HepG2 (cell line): ENCODE measurements around the gene MRPL58. TPM values are rescaled to one million over a fixed set of nuclear protein-coding genes. Genes with fewer than 3 reads are reported as not detected.

ENCODE experiments used
- CCAR2 ChIP-seq: fragments of 200-400 bp; formaldehyde crosslinking; optimal IDR thresholded peaks from 2 replicates; pipeline ENCODE3; 2018; ENCODE audit warnings: low read depth, mild to moderate bottlenecking, low read length, moderate library complexity
- GMEB2 ChIP-seq: IDR thresholded peaks from 2 replicates; pipeline ENCODE4 v1.6.1; 2016; ENCODE audit warnings: missing biosample characterization, missing genetic modification reagents, low read depth
- KLF16 ChIP-seq, 2 experiments: sonication (generic) in 1 of 2; formaldehyde crosslinking in 1 of 2; IDR thresholded peaks; 2 replicates each; pipeline versions ENCODE4 v1.6.1 to v1.8.0; 2016 to 2023; ENCODE audit warnings: missing genetic modification reagents in 2 of 2, missing compliant biosample characterization in 1 of 2
- NR1H2 ChIP-seq: sonication (generic); formaldehyde crosslinking; IDR thresholded peaks from 2 replicates; pipeline ENCODE4 v1.8.1; 2022; ENCODE audit warnings: low read depth, missing genetic modification reagents, borderline replicate concordance
- NR2F1 ChIP-seq, 2 experiments: fragments of 450-650 bp in 1 of 2; formaldehyde crosslinking in 1 of 2; IDR thresholded peaks; 2 replicates each; pipeline versions ENCODE4 v1.5.0 to v1.6.1; 2016 to 2020; ENCODE audit warnings: mild to moderate bottlenecking in 1 of 2, missing compliant biosample characterization in 1 of 2, missing genetic modification reagents in 1 of 2, moderate library complexity in 1 of 2
- PLRG1 ChIP-seq: fragments of 450-650 bp; conservative IDR thresholded peaks from 2 replicates; pipeline ENCODE4 v1.6.1; 2016
- SP2 ChIP-seq: sonication (generic); formaldehyde crosslinking; IDR thresholded peaks from 2 replicates; pipeline ENCODE4 v1.5.1; 2020; ENCODE audit warnings: mild to moderate bottlenecking, missing genetic modification reagents
- TBX3 ChIP-seq: fragments of 450-650 bp; IDR thresholded peaks from 2 replicates; pipeline ENCODE4 v1.6.1; 2017; ENCODE audit warnings: antibody characterized with exemption, mild to moderate bottlenecking, inconsistent platforms, borderline replicate concordance
- TCF7L2 ChIP-seq: IDR thresholded peaks from 2 replicates; pipeline ENCODE4 v1.6.1; 2011; ENCODE audit warnings: mild to moderate bottlenecking, low read depth, low read length, moderate library complexity
- ZMYM4 ChIP-seq: sonication (generic); formaldehyde crosslinking; IDR thresholded peaks from 2 replicates; pipeline ENCODE4 v1.8.1; 2023; ENCODE audit warnings: mild to moderate bottlenecking, missing genetic modification reagents
- ZNF367 ChIP-seq: sonication (generic); formaldehyde crosslinking; IDR thresholded peaks from 2 replicates; pipeline ENCODE4 v1.4.0; 2020; ENCODE audit warnings: missing genetic modification reagents, borderline replicate concordance
- ZNF382 ChIP-seq: sonication (generic); formaldehyde crosslinking; IDR thresholded peaks from 2 replicates; pipeline ENCODE4 v1.5.0; 2020; ENCODE audit warnings: missing genetic modification reagents, mild to moderate bottlenecking, borderline replicate concordance
- ZNF713 ChIP-seq: sonication (generic); formaldehyde crosslinking; IDR thresholded peaks from 2 replicates; pipeline ENCODE4 v1.4.0; 2020; ENCODE audit warnings: mild to moderate bottlenecking, missing genetic modification reagents
- ZNF780A ChIP-seq: sonication (generic); formaldehyde crosslinking; IDR thresholded peaks from 2 replicates; pipeline ENCODE4 v1.8.0; 2022; ENCODE audit warnings: mild to moderate bottlenecking, missing genetic modification reagents, moderate library complexity
- ZNF878 ChIP-seq: sonication (generic); formaldehyde crosslinking; IDR thresholded peaks from 2 replicates; pipeline ENCODE4 v1.8.1; 2023; ENCODE audit warnings: mild to moderate bottlenecking, missing genetic modification reagents, moderate library complexity
- ZSCAN22 ChIP-seq: sonication (generic); formaldehyde crosslinking; IDR thresholded peaks from 2 replicates; pipeline ENCODE4 v1.4.0; 2020; ENCODE audit warnings: mild to moderate bottlenecking, missing genetic modification reagents
- polyA plus RNA-seq, 8 experiments: library from polyadenylated mRNA; depleted of rRNA in 3 of 8; stranded (reverse) in 7 of 8; unstranded in 1 of 8; fragments of >200 nt; fragmentation: Illumina TruSeq in 4 of 8; extraction: Trizol in 4 of 8; gene quantifications; 2 replicates each; pipeline versions ENCODE4 v1.2.1 to v1.2.3, GENCODE V29; 2011 to 2016; ENCODE audit warnings: low read depth in 4 of 8, missing spikeins in 1 of 8, mixed read lengths in 1 of 8; ENCODE audit not compliant: insufficient read depth in 1 of 8
- total RNA-seq, 5 experiments: library from RNA; depleted of rRNA; stranded (reverse); fragments of >200 nt; fragmentation: Illumina TruSeq; extraction: Trizol; gene quantifications; 2 replicates each; pipeline ENCODE4 v1.2.3, GENCODE V29; 2016; ENCODE audit warnings: low read depth in 1 of 5
- TF ChIP-seq, protein P1 (sequence below), 2 experiments: sonication (generic) in 1 of 2; formaldehyde crosslinking in 1 of 2; IDR thresholded peaks; 2 replicates each; pipeline versions ENCODE4 v1.5.1 to v1.6.1; 2011 to 2020; ENCODE audit warnings: borderline replicate concordance in 1 of 2, low read depth in 1 of 2, low read length in 1 of 2, mild to moderate bottlenecking in 1 of 2, missing genetic modification reagents in 1 of 2, moderate library complexity in 1 of 2
- TF ChIP-seq, protein P2 (sequence below): sonication (generic); formaldehyde crosslinking; IDR thresholded peaks from 2 replicates; pipeline ENCODE4 v1.8.0; 2022; ENCODE audit warnings: low read depth, missing genetic modification reagents
- TF ChIP-seq, protein P3 (sequence below): sonication (generic); formaldehyde crosslinking; IDR thresholded peaks from 2 replicates; pipeline ENCODE4 v1.4.0; 2020; ENCODE audit warnings: missing genetic modification reagents, mild to moderate bottlenecking, borderline replicate concordance

MRPL58 gene
- total and polyA plus RNA-seq, 2 of the 13 experiments (the other 11 are each of a cell fraction or from before 2014, with no cell fraction given): 44.9 to 68.9 TPM

DNA sequence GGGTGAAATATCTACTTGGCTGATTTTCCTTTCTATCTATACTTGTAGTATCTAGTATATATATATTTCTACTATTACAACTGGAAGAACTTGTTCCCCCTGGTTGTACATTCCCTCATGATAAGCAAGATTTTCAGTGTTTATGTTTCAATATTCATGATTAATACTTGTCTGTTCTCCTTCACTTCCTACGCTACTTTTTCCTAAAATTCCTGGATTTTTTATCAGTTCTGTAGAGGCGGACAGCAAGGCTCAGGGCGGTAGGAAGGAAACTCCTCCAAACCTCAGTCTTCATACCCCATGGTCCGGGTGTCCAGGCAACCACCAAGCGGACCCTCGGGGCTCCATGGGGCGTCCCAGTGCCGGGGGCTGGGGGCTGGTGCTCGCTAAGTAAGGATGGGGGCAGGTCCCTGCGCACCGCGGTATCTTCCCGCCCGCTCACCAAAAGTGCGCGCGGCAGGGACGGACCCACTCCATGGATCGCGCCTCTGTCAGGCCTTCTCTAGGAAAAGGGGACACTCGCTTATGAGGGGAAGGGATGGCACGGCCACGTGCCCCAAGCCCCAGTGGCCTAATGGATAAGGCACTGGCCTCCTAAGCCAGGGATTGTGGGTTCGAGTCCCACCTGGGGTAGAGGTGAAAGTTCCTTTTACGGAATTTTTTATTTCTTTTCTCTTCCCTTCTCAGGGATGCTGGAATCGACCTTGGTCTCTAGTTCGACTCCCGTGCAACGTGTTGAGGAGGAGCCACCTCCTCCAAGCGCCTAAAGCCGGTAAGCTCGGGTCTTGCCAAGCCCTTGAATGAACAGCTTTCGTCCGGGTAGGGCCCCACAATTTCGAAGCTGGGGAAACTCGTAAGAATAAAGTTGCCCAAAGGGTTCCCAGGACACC is 21.1 kb downstream of the MRPL58 start (continued):
- TF ChIP-seq GMEB2 (CRISPR knock-in tag): no peak
- peak in 1 of 2 experiments; percentile 24; a peak in 1 of 4 replicates for TF ChIP-seq NR2F1 (CRISPR knock-in tag; IDR thresholded peaks at IDR 0.05)
- peak in 1 of 2 experiments; percentile 33; a peak in 1 of 4 replicates for TF ChIP-seq KLF16 (CRISPR knock-in tag; IDR thresholded peaks at IDR 0.05)
- TF ChIP-seq, protein P1, sequence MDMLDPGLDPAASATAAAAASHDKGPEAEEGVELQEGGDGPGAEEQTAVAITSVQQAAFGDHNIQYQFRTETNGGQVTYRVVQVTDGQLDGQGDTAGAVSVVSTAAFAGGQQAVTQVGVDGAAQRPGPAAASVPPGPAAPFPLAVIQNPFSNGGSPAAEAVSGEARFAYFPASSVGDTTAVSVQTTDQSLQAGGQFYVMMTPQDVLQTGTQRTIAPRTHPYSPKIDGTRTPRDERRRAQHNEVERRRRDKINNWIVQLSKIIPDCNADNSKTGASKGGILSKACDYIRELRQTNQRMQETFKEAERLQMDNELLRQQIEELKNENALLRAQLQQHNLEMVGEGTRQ (IDR thresholded peaks at IDR 0.05; ENCODE audit: low read depth, low read length): peak; percentile 64; the same call in 1 of the 2 replicates
- TF ChIP-seq, protein P1 (CRISPR knock-in tag; IDR thresholded peaks at IDR 0.05; ENCODE audit: borderline replicate concordance): peak; percentile 80
- peak; percentile 25; the same call in 1 of the 2 replicates for TF ChIP-seq ZNF780A (CRISPR knock-in tag)
- TF ChIP-seq TCF7L2: no peak
- peak; percentile 92; the same call in 1 of the 2 replicates for TF ChIP-seq ZNF713
- TF ChIP-seq TBX3: no peak
- TF ChIP-seq PLRG1: no peak
- TF ChIP-seq, protein P2, sequence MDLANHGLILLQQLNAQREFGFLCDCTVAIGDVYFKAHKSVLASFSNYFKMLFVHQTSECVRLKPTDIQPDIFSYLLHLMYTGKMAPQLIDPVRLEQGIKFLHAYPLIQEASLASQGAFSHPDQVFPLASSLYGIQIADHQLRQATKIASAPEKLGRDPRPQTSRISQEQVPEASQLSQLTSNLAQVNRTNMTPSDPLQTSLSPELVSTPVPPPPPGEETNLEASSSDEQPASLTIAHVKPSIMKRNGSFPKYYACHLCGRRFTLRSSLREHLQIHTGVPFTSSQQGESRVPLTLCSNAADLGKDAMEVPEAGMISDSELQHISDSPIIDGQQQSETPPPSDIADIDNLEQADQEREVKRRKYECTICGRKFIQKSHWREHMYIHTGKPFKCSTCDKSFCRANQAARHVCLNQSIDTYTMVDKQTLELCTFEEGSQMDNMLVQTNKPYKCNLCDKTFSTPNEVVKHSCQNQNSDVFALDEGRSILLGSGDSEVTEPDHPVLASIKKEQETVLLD (CRISPR knock-in tag): no peak
- no peak for TF ChIP-seq ZNF382 (CRISPR knock-in tag)
- no peak for TF ChIP-seq CCAR2
- no peak for TF ChIP-seq SP2
- TF ChIP-seq ZMYM4: peak; percentile 77
- no peak; the same call in 1 of the 2 replicates for TF ChIP-seq ZNF367 (CRISPR knock-in tag)
- no peak; the same call in 1 of the 2 replicates for TF ChIP-seq ZNF878 (CRISPR knock-in tag)
- TF ChIP-seq, protein P3, sequence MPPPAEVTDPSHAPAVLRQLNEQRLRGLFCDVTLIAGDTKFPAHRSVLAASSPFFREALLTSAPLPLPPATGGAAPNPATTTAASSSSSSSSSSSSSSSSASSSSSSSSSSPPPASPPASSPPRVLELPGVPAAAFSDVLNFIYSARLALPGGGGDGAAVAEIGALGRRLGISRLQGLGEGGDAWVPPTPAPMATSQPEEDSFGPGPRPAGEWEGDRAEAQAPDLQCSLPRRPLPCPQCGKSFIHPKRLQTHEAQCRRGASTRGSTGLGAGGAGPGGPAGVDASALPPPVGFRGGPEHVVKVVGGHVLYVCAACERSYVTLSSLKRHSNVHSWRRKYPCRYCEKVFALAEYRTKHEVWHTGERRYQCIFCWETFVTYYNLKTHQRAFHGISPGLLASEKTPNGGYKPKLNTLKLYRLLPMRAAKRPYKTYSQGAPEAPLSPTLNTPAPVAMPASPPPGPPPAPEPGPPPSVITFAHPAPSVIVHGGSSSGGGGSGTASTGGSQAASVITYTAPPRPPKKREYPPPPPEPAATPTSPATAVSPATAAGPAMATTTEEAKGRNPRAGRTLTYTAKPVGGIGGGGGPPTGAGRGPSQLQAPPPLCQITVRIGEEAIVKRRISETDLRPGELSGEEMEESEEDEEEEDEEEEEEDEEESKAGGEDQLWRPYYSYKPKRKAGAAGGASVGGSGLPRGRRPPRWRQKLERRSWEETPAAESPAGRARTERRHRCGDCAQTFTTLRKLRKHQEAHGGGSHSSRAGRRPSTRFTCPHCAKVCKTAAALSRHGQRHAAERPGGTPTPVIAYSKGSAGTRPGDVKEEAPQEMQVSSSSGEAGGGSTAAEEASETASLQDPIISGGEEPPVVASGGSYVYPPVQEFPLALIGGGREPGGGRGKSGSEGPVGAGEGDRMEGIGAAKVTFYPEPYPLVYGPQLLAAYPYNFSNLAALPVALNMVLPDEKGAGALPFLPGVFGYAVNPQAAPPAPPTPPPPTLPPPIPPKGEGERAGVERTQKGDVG: no peak; the same call in 1 of the 2 replicates
- TF ChIP-seq ZSCAN22 (CRISPR knock-in tag): peak; percentile 62
- TF ChIP-seq NR1H2: peak; percentile 74; the same call in 1 of the 2 replicates
